Tibial nerve (tissue), 3 donors: ENCODE results near the gene ARID1B.

Source experiments
- POLR2A ChIP-seq, 2 donors: fragments of 450-650 bp; IDR thresholded peaks; one replicate each; pipeline ENCODE4 v1.6.1; 2017; ENCODE audit warnings: antibody characterized with exemption in 2 of 2, mild to moderate bottlenecking in 2 of 2, moderate library complexity in 2 of 2
- TF ChIP-seq, protein P1 (sequence below), 5 experiments: fragments of 200-600 bp in 3 of 5; fragments of 450-650 bp in 2 of 5; sonication (generic) in 3 of 5; IDR thresholded peaks; one replicate each; pipeline ENCODE4 v1.5.1; 2016 to 2019; ENCODE audit warnings: antibody characterized with exemption in 5 of 5, mild to moderate bottlenecking in 3 of 5, moderate library complexity in 2 of 5

DNA sequence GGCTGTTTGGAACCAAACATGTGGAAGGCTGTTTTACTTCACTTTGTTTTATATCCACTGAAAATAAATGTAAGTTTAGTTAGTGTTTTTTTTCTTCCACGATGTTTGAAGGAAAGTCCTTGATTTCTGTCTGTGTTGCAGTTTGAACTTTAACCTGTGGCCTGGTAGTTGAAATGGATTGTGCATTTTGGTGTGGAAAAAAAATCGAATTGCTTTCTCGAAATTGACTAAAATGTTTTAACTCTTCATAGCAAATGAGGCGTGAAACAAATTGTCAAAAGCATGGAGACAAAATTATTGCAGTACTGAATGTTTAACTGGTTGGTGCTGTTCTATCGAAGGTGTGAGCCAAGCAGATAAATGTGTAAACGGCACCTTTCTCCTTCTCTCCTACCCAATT, 24.5 kb downstream of the ARID1B start:
- TF ChIP-seq POLR2A (IDR thresholded peaks at IDR 0.05), result no peak
- TF ChIP-seq, protein P1, sequence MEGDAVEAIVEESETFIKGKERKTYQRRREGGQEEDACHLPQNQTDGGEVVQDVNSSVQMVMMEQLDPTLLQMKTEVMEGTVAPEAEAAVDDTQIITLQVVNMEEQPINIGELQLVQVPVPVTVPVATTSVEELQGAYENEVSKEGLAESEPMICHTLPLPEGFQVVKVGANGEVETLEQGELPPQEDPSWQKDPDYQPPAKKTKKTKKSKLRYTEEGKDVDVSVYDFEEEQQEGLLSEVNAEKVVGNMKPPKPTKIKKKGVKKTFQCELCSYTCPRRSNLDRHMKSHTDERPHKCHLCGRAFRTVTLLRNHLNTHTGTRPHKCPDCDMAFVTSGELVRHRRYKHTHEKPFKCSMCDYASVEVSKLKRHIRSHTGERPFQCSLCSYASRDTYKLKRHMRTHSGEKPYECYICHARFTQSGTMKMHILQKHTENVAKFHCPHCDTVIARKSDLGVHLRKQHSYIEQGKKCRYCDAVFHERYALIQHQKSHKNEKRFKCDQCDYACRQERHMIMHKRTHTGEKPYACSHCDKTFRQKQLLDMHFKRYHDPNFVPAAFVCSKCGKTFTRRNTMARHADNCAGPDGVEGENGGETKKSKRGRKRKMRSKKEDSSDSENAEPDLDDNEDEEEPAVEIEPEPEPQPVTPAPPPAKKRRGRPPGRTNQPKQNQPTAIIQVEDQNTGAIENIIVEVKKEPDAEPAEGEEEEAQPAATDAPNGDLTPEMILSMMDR (IDR thresholded peaks at IDR 0.05), result no peak
